IPS-20b (cell line): ENCODE measurements around the gene ANLN.
"Not testable (repeated sequence)": the region's sequence is repeated elsewhere in the genome, so short reads cannot be mapped to it uniquely, and the experiment has no call there.

ENCODE experiments used
- H3K27ac ChIP-seq: one replicate; pipeline ENCODE4 v1.5.1; 2013; ENCODE audit warnings: low read length
- H3K27me3 ChIP-seq: 2 replicates; pipeline ENCODE4 v1.6.1; 2013; ENCODE audit warnings: mild to moderate bottlenecking, low read length, inconsistent platforms; ENCODE audit not compliant: insufficient read depth
- H3K36me3 ChIP-seq: 2 replicates; pipeline ENCODE4 v1.6.1; 2013; ENCODE audit warnings: low read depth, mild to moderate bottlenecking, inconsistent platforms, low read length, moderate library complexity; ENCODE audit not compliant: insufficient read depth
- H3K4me1 ChIP-seq: 2 replicates; pipeline ENCODE4 v1.6.1; 2013; ENCODE audit warnings: mild to moderate bottlenecking, control low read depth, inconsistent platforms, low read length, moderate library complexity; ENCODE audit not compliant: insufficient read depth
- H3K4me3 ChIP-seq: 2 replicates; pipeline ENCODE4 v1.5.1; 2013; ENCODE audit warnings: mild to moderate bottlenecking, low read length, inconsistent platforms
- H3K9ac ChIP-seq: 2 replicates; pipeline ENCODE4 v1.6.1; 2013; ENCODE audit warnings: low read depth, mild to moderate bottlenecking, inconsistent platforms, low read length, moderate library complexity
- H3K9me3 ChIP-seq: 2 replicates; pipeline ENCODE4 v1.6.1; 2013; ENCODE audit warnings: mild to moderate bottlenecking, low read depth, low read length, inconsistent platforms; ENCODE audit not compliant: insufficient read depth

ANLN gene

DNA sequence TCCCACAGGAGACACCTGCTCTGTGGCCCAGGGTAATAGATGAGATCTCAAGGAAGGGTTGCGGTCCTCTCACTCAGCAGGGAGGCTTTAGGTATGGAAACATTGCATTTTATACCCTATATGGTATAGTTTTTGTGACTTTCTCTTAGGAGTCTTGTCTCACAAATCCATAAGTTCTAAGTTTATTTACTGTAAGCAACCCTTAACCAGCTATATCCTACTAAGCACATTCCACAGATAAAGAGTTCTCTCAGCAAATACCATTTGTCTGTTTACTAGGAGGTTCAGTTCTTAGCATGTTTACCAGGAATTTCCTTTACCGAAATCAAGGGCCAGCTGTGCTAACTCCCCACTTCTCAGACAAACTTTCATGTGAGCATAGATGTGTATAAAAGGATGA lies 66.9 kb downstream of the ANLN start:
- H3K9ac ChIP-seq, result no peak overlapping the region
- no peaks in the 10 kb centered on the region for H3K9me3 ChIP-seq
- no peak overlapping the region for H3K27ac ChIP-seq
- H3K27me3 ChIP-seq, result no peaks in the 10 kb centered on the region
- H3K4me3 ChIP-seq, result no peak overlapping the region
- peaks cover 34% of the 10 kb centered on the region for H3K36me3 ChIP-seq
- H3K4me1 ChIP-seq, result no peaks in the 10 kb centered on the region

DNA sequence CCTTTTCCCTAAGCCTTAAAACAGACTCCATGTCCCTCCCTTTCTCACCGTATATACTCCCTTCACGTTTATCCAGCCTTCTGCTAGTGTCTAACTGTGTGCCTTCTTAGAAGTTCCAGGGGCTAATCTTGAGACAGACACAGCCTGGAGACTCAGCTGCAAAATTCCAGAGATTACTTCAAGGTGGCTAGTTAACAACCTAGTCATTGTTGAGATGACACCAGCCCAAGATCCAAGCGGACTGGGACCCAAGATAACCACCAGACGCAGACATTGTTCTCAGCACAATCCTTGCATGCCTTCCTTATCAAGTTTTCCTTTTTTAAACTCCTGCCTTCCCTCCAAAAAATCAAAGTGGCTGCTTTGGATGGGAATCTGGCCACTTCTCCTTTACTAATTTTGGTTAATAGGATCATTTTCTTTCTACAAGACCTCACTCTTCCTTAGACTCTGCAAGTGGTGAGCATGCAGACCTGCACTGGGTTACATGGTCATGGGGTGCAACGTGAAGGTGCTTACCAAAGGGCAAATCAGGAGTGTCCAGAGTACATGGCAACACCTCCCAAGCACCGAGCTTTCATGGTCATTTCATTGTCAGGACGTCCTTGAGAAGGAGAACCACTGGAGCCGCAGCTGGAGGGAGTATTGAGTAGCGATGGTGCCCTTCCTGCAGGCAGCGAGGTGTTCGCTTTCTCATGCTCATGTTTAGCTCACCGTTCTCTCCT lies 69.7 kb downstream of the ANLN start:
- Histone ChIP-seq H3K9me3 (no peaks in the 10 kb centered on the region), H3K9ac (no peak overlapping the region), H3K36me3 (peaks cover 6% of the 10 kb centered on the region; the same call in 1 of the 2 replicates), H3K27ac (no peak overlapping the region), H3K4me3 (no peak overlapping the region), H3K4me1 (no peaks in the 10 kb centered on the region), H3K27me3 (no peaks in the 10 kb centered on the region)

DNA sequence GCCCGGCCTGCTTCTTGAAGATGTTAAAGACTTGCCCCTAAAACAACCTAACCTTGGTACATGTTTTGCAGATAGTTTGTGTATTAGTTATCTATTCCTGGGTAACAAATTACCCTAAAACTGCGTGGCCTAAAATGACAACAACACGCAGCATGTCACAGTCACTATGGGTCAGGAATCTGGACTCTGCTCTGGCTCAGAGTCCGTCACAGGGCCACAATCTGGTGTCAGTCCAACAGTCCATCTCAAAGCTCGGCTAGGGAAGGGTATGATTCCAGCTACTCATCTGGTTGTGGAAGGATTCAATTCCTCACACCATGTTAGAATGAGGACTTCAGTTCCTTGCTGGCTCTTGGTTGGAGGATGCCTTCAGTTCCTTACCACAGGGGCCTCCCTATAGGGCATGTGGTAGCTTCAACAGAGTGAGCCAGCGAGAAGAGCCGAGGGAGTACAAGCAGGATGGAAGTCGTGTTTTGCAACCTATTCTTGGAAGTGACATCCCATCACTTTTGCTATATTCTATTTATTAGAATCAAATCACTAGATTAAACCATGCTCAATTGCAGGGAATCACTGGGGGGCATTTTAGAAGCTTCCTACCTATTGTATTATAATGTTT lies 71.3 kb downstream of the ANLN start:
- H3K4me3 ChIP-seq, result no peak overlapping the region
- H3K27me3 ChIP-seq, result no peaks in the 10 kb centered on the region
- H3K4me1 ChIP-seq, result no peaks in the 10 kb centered on the region

DNA sequence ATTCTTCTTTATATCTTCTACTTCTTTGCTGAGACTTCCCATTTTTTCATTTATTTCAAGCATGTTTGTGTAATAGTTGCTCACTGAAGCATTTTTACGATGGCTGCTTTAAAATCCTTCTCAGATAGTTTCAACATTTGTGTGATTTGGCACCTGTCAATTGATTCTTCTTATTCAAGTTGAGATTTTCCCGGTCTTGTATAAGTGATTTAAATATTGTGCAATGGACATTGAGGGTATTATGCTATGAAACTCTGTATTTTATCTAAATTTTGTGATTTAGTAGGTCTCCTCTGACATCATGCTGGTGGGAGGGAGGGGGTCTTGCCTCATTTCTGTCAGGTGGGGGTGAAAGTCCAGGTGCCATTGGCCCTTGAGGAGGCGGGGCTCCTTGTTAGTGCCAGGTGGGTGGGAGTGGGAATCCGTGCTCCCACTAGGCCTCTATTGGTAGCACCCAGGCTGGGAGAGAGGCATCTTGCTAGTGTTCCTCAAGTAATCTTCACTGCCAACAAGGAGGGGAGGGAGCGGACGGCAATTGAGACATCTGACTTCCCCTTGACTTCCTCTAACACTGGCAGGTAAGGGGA lies 73.0 kb downstream of the ANLN start:
- H3K9me3 ChIP-seq, result no peaks in the 10 kb centered on the region
- H3K27ac ChIP-seq, result no peak overlapping the region
- H3K36me3 ChIP-seq, result no peaks in the 10 kb centered on the region
- no peak overlapping the region for H3K9ac ChIP-seq
- H3K4me1 ChIP-seq, result no peaks in the 10 kb centered on the region
- no peaks in the 10 kb centered on the region for H3K27me3 ChIP-seq
- no peak overlapping the region for H3K4me3 ChIP-seq

More for the DNA sequence above, 71.3 kb downstream of the ANLN start:
- no peaks in the 10 kb centered on the region for H3K36me3 ChIP-seq
- no peaks in the 10 kb centered on the region for H3K9me3 ChIP-seq
- no peak overlapping the region for H3K27ac ChIP-seq
- H3K9ac ChIP-seq, result no peak overlapping the region

DNA sequence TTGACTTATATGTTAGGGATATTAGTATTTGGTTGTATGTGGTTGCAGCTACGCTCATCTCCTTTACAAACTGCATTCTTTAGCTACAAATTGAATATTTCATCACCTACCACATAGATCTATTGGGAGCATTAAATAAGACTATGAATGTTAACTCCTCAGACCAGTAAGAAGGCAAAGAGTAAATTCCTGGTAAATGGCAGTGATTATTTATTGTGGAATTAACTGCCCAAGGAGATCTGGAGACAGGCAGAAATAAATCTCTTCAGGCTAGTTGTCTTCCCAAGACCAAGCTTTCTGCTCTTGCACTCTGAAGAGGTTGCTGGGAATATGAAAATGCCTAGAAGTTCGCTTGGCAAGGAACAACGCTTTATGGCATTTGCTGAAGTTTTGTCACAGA lies 74.6 kb downstream of the ANLN start:
- Histone ChIP-seq H3K27me3 (no peaks in the 10 kb centered on the region), H3K27ac (no peak overlapping the region), H3K36me3 (no peaks in the 10 kb centered on the region), H3K4me1 (no peaks in the 10 kb centered on the region), H3K9ac (no peak overlapping the region), H3K4me3 (no peak overlapping the region), H3K9me3 (no peaks in the 10 kb centered on the region)

DNA sequence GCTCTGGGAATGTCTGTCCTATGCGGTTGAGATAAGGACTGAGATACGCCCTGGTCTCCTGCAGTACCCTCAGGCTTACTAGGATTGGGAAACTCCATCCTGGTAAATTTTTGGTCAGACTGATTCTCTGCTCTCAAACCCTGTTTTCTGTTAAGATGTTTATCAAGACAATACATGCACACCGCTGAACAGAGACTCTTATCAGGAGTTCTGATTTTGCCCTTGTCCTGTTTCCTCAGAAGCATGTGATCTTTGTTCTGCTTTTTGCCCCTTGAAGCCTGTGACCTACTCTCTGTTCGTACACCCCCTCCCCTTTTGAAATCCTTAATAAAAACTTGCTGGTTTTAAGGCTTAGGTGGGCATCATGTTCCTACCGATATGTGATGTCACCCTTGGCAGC lies 76.3 kb downstream of the ANLN start:
- H3K4me3 ChIP-seq, H3K27me3 ChIP-seq, H3K4me1 ChIP-seq, H3K36me3 ChIP-seq, H3K9ac ChIP-seq, H3K27ac ChIP-seq, H3K9me3 ChIP-seq: not testable (repeated sequence)

DNA sequence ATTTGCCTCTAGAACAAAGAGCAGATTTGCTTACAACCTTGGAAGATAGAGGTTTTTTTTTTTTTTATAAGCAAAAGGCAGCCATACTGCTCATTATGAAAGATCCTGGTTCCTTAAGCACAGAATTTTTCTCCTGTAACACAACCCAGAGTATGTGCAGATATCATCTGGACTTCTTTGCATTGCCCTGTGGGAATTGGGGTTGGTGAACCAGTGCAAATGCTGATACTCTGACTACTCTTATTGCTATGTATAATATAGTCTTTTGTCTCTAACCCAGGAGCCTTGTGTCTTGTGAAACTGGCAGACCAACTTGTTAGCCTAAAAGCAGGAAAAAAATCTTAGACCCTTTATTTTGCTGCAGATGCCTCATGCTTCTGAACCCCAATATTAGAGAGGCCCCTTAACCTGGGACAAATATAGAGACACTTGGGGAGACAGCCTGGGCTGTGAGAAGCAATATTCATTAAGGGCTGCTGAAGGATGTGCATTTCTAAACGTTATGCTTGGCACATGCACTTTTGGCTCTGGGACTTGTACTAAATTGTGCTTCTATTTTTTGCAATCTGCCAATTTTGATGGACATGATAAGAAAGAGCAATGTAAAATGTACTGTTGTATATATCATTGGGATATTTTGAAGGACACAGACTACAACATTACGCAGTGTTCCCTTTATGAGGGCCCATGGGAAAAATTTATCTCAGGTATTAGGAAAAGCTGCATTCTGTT lies 78.9 kb downstream of the ANLN start:
- no peaks in the 10 kb centered on the region for H3K4me1 ChIP-seq
- H3K9ac ChIP-seq, result no peak overlapping the region
- H3K9me3 ChIP-seq, result no peaks in the 10 kb centered on the region
- no peak overlapping the region for H3K4me3 ChIP-seq
- no peaks in the 10 kb centered on the region for H3K36me3 ChIP-seq
- no peaks in the 10 kb centered on the region for H3K27me3 ChIP-seq
- H3K27ac ChIP-seq, result no peak overlapping the region

DNA sequence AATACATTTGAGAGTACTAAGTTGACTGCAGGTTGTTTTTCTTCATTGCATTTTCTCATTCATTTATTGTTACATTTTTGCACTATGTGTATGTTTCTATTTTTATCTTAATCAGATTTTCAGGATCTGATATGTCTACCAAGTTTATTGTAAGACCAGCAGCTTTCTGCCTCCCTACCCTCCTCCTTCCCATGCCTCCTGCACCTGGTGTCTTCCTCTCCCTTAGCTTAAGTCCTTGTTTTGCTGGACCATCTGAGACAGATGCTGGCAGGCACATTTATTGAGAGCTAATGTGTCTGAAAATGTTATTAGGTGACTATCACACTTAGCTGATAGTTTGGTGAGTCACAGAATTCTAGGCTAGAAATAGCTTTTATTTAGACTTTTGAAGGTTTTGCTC lies 79.6 kb downstream of the ANLN start:
- no peak overlapping the region for H3K4me3 ChIP-seq
- no peaks in the 10 kb centered on the region for H3K4me1 ChIP-seq
- H3K27ac ChIP-seq, result no peak overlapping the region
- H3K9ac ChIP-seq, result no peak overlapping the region
- H3K9me3 ChIP-seq, result no peaks in the 10 kb centered on the region
- H3K27me3 ChIP-seq, result no peaks in the 10 kb centered on the region
- H3K36me3 ChIP-seq, result no peaks in the 10 kb centered on the region

DNA sequence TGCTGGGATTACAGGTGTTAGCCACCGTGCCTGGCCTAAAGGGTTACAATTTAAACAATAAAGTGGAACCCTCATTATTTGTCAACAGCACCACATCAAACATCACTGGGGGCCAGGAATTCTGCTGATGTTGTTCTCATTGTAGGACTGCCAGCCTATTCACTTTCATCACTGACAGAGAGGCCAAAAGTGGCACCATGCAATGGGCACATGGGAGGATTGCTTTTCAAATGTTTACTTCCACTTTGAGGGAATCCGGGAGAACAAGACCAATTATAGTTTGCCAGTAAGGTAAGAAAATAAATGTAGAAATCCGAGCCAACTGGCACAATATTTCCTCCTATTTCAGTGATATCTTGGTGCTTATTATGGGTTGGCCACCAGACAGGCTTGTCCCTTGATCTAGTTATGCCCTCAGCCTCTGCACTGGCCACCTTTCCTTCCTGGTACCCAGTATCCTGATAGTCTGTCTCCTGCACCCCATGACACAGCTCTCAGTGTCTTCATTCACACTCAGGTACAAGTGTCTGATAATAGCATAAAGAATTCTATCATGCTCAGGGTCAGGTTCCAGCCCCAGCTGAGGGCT lies 82.6 kb downstream of the ANLN start:
- Histone ChIP-seq H3K4me1 (no peaks in the 10 kb centered on the region), H3K27me3 (no peaks in the 10 kb centered on the region), H3K9ac (no peak overlapping the region), H3K4me3 (no peak overlapping the region), H3K27ac (no peak overlapping the region), H3K9me3 (no peaks in the 10 kb centered on the region), H3K36me3 (no peaks in the 10 kb centered on the region)

DNA sequence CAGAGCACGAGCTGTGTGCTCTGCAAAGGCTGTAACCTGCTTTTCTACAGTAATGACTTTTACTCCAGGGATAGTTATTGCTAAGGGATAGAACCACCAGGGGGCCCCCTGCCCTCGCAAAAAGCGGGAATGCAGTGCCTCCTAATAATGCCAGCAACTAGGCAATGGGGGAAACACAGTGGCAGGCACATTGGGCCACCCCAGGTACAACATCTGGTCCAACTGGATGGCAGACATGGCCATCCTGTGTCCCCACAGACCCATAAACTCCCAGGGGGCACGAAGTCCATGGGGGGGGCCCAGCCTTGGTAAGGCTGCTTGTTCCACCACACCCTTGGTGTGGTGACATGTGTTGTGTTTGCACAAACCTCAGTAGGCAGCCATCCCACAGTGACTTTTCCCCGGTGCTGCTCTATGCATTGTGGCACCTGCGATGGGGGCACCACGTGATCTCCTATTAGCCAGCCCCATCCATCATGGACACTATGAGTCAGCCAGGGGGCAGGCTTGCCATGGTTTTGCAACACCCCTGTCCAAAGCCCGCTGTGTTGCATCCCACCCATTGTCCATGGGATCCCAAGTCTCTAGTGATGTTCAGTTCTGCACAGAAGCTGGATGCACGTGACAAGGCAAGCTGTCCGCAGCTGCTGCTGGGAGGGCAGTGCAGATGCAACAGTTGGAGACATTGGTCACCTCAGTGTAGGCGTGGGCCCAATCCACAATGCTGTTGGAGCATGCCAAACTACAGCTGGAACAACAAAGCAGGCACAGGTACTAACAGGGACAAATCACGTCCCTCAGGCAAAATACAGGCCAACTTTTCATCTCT lies 84.0 kb downstream of the ANLN start:
- Histone ChIP-seq H3K4me3 (no peak overlapping the region), H3K9ac (no peak overlapping the region), H3K27ac (no peak overlapping the region), H3K27me3 (no peaks in the 10 kb centered on the region), H3K9me3 (no peaks in the 10 kb centered on the region), H3K4me1 (no peaks in the 10 kb centered on the region), H3K36me3 (no peaks in the 10 kb centered on the region)
